ENCODE results near the gene C1orf198.

The C1orf198 gene

DNA sequence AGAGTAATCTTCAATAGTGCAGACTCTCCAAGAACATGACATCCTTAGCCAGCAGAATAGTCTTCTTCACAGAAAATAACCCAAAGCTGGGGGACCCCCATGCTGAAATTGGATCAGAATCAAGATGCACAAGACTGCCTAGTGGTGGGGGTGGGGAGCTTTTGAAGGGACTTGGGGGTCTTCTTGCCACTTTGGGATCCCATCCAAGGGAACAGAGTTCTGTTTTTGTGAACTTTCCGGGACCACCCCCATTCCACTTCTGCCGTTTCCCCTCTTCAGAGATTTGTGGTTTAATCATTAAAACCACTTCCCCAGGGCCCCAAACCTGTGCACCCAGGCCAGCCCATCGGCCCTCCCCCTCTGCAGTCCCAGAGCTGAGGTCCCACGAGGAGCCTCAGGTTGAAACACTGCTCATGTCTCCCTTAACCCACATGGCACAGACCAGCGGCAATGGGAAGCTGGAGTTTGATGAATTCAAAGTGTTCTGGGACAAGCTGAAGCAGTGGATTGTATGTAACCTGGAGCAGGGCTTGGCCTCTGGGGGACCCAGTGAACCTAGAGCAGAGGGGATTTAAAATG, 76.2 kb downstream of the C1orf198 start:
- H4K20me1 ChIP-seq (ENCODE audit: control insufficient read depth, insufficient read depth, low read depth, low read length): no peaks in the 10 kb centered on the region
- H3K27ac ChIP-seq (ENCODE audit: low read depth, low read length): no peak overlapping the region
- H3K79me2 ChIP-seq (ENCODE audit: control insufficient read depth, low read length): no peaks in the 10 kb centered on the region
- TF ChIP-seq EZH2phosphoT487 (IDR thresholded peaks at IDR 0.05; ENCODE audit: borderline replicate concordance, low read length): no peak
- no peaks in the 10 kb centered on the region for H3K4me1 ChIP-seq (ENCODE audit: control insufficient read depth, low read length)
- no peaks in the 10 kb centered on the region for H3K36me3 ChIP-seq (ENCODE audit: control insufficient read depth, low read length)
- H3K4me2 ChIP-seq (ENCODE audit: low read length): no peak overlapping the region
- no peak overlapping the region for H3K4me3 ChIP-seq (ENCODE audit: low read length)
- H3F3A ChIP-seq (ENCODE audit: control insufficient read depth, insufficient read depth): no peaks in the 10 kb centered on the region
- no peaks in the 10 kb centered on the region for H3K9me3 ChIP-seq (ENCODE audit: control insufficient read depth, insufficient read depth, low read length)
- H3K9me2 ChIP-seq (replicated peaks; ENCODE audit: control insufficient read depth, low read length): no peaks in the 10 kb centered on the region
- H3K27me3 ChIP-seq (ENCODE audit: control insufficient read depth, low read length): no peaks in the 10 kb centered on the region

DNA sequence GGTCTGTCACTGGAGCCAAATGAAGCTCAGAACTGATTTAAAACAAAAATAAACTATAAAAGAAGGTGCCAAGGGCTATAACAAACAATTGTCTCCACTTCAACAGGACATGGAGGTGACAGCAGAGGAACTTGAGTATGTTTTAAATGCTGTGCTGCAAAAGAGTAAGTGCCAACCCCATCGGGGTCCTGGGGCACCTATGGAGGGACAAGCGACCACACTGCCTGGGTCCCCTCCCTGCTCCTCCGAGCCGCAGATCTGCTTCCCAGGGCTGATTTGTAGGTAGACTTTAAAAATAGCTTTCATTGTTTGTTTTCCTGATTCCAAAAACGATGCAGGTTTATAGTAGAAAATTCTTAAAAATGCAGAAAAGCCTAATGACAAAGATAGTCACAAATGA, 78.3 kb downstream of the C1orf198 start:
- Histone ChIP-seq H3K4me1 (ENCODE audit: control insufficient read depth, low read length) (no peaks in the 10 kb centered on the region), H3K36me3 (ENCODE audit: control insufficient read depth, low read length) (no peaks in the 10 kb centered on the region), H3K4me2 (ENCODE audit: low read length) (no peak overlapping the region), H3K27me3 (ENCODE audit: control insufficient read depth, low read length) (no peaks in the 10 kb centered on the region), H3K79me2 (ENCODE audit: control insufficient read depth, low read length) (no peaks in the 10 kb centered on the region), H3K9me2 (replicated peaks; ENCODE audit: control insufficient read depth, low read length) (no peaks in the 10 kb centered on the region), H3F3A (ENCODE audit: control insufficient read depth, insufficient read depth) (no peaks in the 10 kb centered on the region), H3K27ac (ENCODE audit: low read depth, low read length) (no peak overlapping the region), H3K4me3 (ENCODE audit: low read length) (no peak overlapping the region), H3K9me3 (ENCODE audit: control insufficient read depth, insufficient read depth, low read length) (no peaks in the 10 kb centered on the region), H4K20me1 (ENCODE audit: control insufficient read depth, insufficient read depth, low read depth, low read length) (no peaks in the 10 kb centered on the region)
- TF ChIP-seq, protein P1, sequence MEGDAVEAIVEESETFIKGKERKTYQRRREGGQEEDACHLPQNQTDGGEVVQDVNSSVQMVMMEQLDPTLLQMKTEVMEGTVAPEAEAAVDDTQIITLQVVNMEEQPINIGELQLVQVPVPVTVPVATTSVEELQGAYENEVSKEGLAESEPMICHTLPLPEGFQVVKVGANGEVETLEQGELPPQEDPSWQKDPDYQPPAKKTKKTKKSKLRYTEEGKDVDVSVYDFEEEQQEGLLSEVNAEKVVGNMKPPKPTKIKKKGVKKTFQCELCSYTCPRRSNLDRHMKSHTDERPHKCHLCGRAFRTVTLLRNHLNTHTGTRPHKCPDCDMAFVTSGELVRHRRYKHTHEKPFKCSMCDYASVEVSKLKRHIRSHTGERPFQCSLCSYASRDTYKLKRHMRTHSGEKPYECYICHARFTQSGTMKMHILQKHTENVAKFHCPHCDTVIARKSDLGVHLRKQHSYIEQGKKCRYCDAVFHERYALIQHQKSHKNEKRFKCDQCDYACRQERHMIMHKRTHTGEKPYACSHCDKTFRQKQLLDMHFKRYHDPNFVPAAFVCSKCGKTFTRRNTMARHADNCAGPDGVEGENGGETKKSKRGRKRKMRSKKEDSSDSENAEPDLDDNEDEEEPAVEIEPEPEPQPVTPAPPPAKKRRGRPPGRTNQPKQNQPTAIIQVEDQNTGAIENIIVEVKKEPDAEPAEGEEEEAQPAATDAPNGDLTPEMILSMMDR (IDR thresholded peaks at IDR 0.05; ENCODE audit: low read depth, low read length, poor library complexity, severe bottlenecking): no peak
- no peak for TF ChIP-seq EZH2phosphoT487 (IDR thresholded peaks at IDR 0.05; ENCODE audit: borderline replicate concordance, low read length)

DNA sequence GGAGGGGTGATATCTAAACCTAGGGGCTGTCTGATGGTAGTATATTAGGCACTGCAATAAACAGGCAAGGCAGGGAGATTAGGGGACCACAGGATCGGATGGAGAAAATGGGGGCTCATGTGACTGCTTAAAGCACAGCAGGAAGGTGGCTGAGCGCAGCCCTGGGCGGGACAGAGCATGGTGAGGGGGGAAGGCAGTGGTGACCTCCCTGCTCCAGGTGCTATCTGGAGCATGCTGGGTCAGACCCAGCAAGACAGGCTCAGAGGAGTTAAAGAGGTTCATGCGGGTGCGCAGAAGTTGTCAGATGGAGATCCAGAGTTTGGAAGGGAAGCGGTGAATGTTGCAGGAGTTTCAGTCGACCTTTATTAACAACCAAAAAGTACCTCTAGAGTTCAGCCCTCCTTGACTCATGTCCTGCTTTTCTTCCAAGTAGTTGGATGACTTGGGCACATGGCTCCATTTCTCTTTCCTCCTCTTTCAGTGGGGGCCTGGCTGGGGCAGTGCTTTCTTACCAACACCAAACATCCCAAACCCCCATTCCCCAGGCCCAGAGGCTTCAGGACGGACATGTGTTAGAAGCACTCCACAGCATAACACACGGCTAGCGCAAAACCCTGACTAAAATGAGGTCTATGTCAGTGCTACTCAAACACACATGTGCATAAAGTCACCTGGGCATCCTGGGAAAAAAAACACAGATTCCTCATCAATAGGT, 79.6 kb downstream of the C1orf198 start:
- H3K27ac ChIP-seq (ENCODE audit: low read depth, low read length): no peak overlapping the region
- no peaks in the 10 kb centered on the region for H3F3A ChIP-seq (ENCODE audit: control insufficient read depth, insufficient read depth)
- no peak overlapping the region for H3K4me2 ChIP-seq (ENCODE audit: low read length)
- no peaks in the 10 kb centered on the region for H3K9me2 ChIP-seq (replicated peaks; ENCODE audit: control insufficient read depth, low read length)
- no peaks in the 10 kb centered on the region for H3K27me3 ChIP-seq (ENCODE audit: control insufficient read depth, low read length)
- H4K20me1 ChIP-seq (ENCODE audit: control insufficient read depth, insufficient read depth, low read depth, low read length): no peaks in the 10 kb centered on the region
- H3K4me3 ChIP-seq (ENCODE audit: low read length): no peak overlapping the region
- no peaks in the 10 kb centered on the region for H3K36me3 ChIP-seq (ENCODE audit: control insufficient read depth, low read length)
- no peaks in the 10 kb centered on the region for H3K4me1 ChIP-seq (ENCODE audit: control insufficient read depth, low read length)
- no peaks in the 10 kb centered on the region for H3K79me2 ChIP-seq (ENCODE audit: control insufficient read depth, low read length)
- TF ChIP-seq EZH2phosphoT487 (IDR thresholded peaks at IDR 0.05; ENCODE audit: borderline replicate concordance, low read length): no peak
- TF ChIP-seq, protein P1 (IDR thresholded peaks at IDR 0.05; ENCODE audit: low read depth, low read length, poor library complexity, severe bottlenecking): no peak
- H3K9me3 ChIP-seq (ENCODE audit: control insufficient read depth, insufficient read depth, low read length): no peaks in the 10 kb centered on the region

DNA sequence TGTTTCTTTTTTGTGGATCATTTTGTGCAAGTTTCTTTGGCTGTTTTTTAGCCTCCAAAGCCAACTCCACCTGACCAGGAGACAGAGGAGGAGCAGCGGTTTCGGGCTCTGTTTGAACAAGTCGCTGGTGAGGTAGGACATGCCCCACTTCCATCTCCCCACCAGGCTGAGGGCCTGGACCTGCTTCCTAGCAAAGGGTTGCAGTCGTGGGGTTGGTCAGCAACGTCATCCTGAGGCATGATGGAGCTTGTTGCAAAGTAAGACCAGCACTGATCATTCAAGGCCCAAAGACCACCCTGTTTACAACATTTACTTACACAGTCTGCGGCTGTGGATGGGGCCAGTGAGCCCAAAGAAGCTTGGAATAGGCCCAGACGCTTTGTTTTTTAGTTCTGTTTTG, 80.8 kb downstream of the C1orf198 start:
- H3K4me3 ChIP-seq (ENCODE audit: low read length): no peak overlapping the region
- no peak overlapping the region for H3K27ac ChIP-seq (ENCODE audit: low read depth, low read length)
- H3K4me1 ChIP-seq (ENCODE audit: control insufficient read depth, low read length): no peaks in the 10 kb centered on the region
- H3K9me2 ChIP-seq (replicated peaks; ENCODE audit: control insufficient read depth, low read length): no peaks in the 10 kb centered on the region
- no peaks in the 10 kb centered on the region for H3F3A ChIP-seq (ENCODE audit: control insufficient read depth, insufficient read depth)
- no peaks in the 10 kb centered on the region for H3K27me3 ChIP-seq (ENCODE audit: control insufficient read depth, low read length)
- no peaks in the 10 kb centered on the region for H3K9me3 ChIP-seq (ENCODE audit: control insufficient read depth, insufficient read depth, low read length)
- H3K4me2 ChIP-seq (ENCODE audit: low read length): no peak overlapping the region
- H3K79me2 ChIP-seq (ENCODE audit: control insufficient read depth, low read length): no peaks in the 10 kb centered on the region
- no peaks in the 10 kb centered on the region for H4K20me1 ChIP-seq (ENCODE audit: control insufficient read depth, insufficient read depth, low read depth, low read length)
- H3K36me3 ChIP-seq (ENCODE audit: control insufficient read depth, low read length): no peaks in the 10 kb centered on the region
- TF ChIP-seq, protein P1 (IDR thresholded peaks at IDR 0.05; ENCODE audit: low read depth, low read length, poor library complexity, severe bottlenecking): no peak
- no peak for TF ChIP-seq EZH2phosphoT487 (IDR thresholded peaks at IDR 0.05; ENCODE audit: borderline replicate concordance, low read length)
